Mesenchymal stem cell (in vitro differentiated cells and primary cell): ENCODE data around the gene EPB41L2.

Source experiments
- DNase-seq: peaks from one replicate; pipeline ENCODE4 v3.0.0-alpha.2; 2013
- H2AFZ ChIP-seq: one replicate; pipeline ENCODE4 v1.6.1; 2013; ENCODE audit warnings: low read depth, mild to moderate bottlenecking, control low read depth, inconsistent platforms, low read length, moderate library complexity
- H2AK5ac ChIP-seq: 2 replicates; pipeline ENCODE4 v1.6.1; 2013; ENCODE audit warnings: low read length, moderate library complexity, mild to moderate bottlenecking, inconsistent platforms; ENCODE audit not compliant: severe bottlenecking
- H2BK120ac ChIP-seq: one replicate; pipeline ENCODE4 v1.6.1; 2013; ENCODE audit warnings: low read depth, mild to moderate bottlenecking, inconsistent platforms, low read length, moderate library complexity
- H2BK12ac ChIP-seq, 2 experiments: one replicate each; pipeline ENCODE4 v1.6.1; 2013; ENCODE audit warnings: inconsistent platforms in 2 of 2, low read length in 2 of 2, mild to moderate bottlenecking in 2 of 2, moderate library complexity in 2 of 2, control low read depth in 1 of 2
- H2BK15ac ChIP-seq: one replicate; pipeline ENCODE4 v1.6.1; 2013; ENCODE audit warnings: mild to moderate bottlenecking, low read depth, inconsistent platforms; ENCODE audit not compliant: poor library complexity, severe bottlenecking
- H2BK5ac ChIP-seq: 2 replicates; pipeline ENCODE4 v1.6.1; 2013; ENCODE audit warnings: low read depth, mild to moderate bottlenecking, low read length, control low read depth, inconsistent platforms; ENCODE audit not compliant: poor library complexity, severe bottlenecking
- H3K14ac ChIP-seq, 2 experiments: one replicate each; pipeline ENCODE4 v1.6.1; 2013; ENCODE audit warnings: inconsistent platforms in 2 of 2, low read length in 2 of 2, control low read depth in 1 of 2, mild to moderate bottlenecking in 1 of 2, moderate library complexity in 1 of 2
- H3K18ac ChIP-seq, 2 experiments: one replicate each; pipeline ENCODE4 v1.6.1; 2013; ENCODE audit warnings: inconsistent platforms in 2 of 2, low read length in 2 of 2, control low read depth in 1 of 2, low read depth in 1 of 2, mild to moderate bottlenecking in 1 of 2
- H3K23ac ChIP-seq, 2 experiments: one replicate each; pipeline ENCODE4 v1.6.1; 2013; ENCODE audit warnings: inconsistent platforms in 2 of 2, low read length in 2 of 2, mild to moderate bottlenecking in 2 of 2, moderate library complexity in 2 of 2, control low read depth in 1 of 2
- H3K27ac ChIP-seq: 2 replicates; pipeline ENCODE4 v1.5.1; 2013; ENCODE audit warnings: mild to moderate bottlenecking, moderate library complexity, low read length, control low read depth, inconsistent platforms; ENCODE audit not compliant: poor library complexity, severe bottlenecking
- H3K27me3 ChIP-seq, 2 experiments: 2 replicates each; pipeline versions ENCODE4 v1.6.1 to v1.7.0; 2013; ENCODE audit warnings: low read length in 2 of 2, mild to moderate bottlenecking in 2 of 2, moderate library complexity in 2 of 2, control low read depth in 1 of 2, inconsistent platforms in 1 of 2; ENCODE audit not compliant: control insufficient read depth in 1 of 2, insufficient read depth in 1 of 2
- H3K36me3 ChIP-seq, 2 experiments: 2 replicates each; pipeline versions ENCODE4 v1.6.1 to v1.7.0; 2013; ENCODE audit warnings: low read length in 2 of 2, control low read depth in 1 of 2, inconsistent platforms in 1 of 2, low read depth in 1 of 2, mild to moderate bottlenecking in 1 of 2; ENCODE audit not compliant: insufficient read depth in 2 of 2, control insufficient read depth in 1 of 2
- H3K4ac ChIP-seq, 2 experiments: one replicate each; pipeline ENCODE4 v1.6.1; 2013; ENCODE audit warnings: inconsistent platforms in 2 of 2, low read length in 2 of 2, mild to moderate bottlenecking in 2 of 2, moderate library complexity in 2 of 2, control low read depth in 1 of 2, low read depth in 1 of 2
- H3K4me1 ChIP-seq: 2 replicates; pipeline ENCODE4 v1.6.1; 2013; ENCODE audit warnings: low read depth, low read length, control low read depth; ENCODE audit not compliant: control insufficient read depth, insufficient read depth
- H3K4me2 ChIP-seq: 2 replicates; pipeline ENCODE4 v1.6.1; 2013; ENCODE audit warnings: low read length, mild to moderate bottlenecking, inconsistent platforms; ENCODE audit not compliant: poor library complexity, severe bottlenecking
- H3K4me3 ChIP-seq, 2 experiments: 2 replicates each; pipeline versions ENCODE4 v1.5.1 to v1.7.0; 2013; ENCODE audit warnings: low read length in 2 of 2, mild to moderate bottlenecking in 2 of 2, control low read depth in 1 of 2, low read depth in 1 of 2; ENCODE audit not compliant: insufficient read depth in 1 of 2
- H3K79me1 ChIP-seq: replicated peaks from 2 replicates; pipeline ENCODE4 v1.6.1; 2013; ENCODE audit warnings: mild to moderate bottlenecking, control low read depth, low read length, inconsistent platforms; ENCODE audit not compliant: poor library complexity, severe bottlenecking
- H3K9ac ChIP-seq: 2 replicates; pipeline ENCODE4 v1.7.0; 2013; ENCODE audit warnings: mild to moderate bottlenecking, low read length, moderate library complexity
- H3K9me3 ChIP-seq: 2 replicates; pipeline ENCODE4 v1.7.0; 2013; ENCODE audit warnings: mild to moderate bottlenecking, low read length; ENCODE audit not compliant: control insufficient read depth
- H4K8ac ChIP-seq: one replicate; pipeline ENCODE4 v1.6.1; 2013; ENCODE audit warnings: inconsistent platforms, mild to moderate bottlenecking, low read length, moderate library complexity
- H4K91ac ChIP-seq: one replicate; pipeline ENCODE4 v1.6.1; 2013; ENCODE audit warnings: mild to moderate bottlenecking, low read length, inconsistent platforms
- WGBS: methylation state at CpG from one replicate; pipeline ENCODE4 v1.1.7; 2013; ENCODE audit warnings: mixed read lengths; 5-methylcytosine and 5-hydroxymethylcytosine counted together

The EPB41L2 gene

GRCh38 chr6:130839379-130839778 is 223.7 kb downstream of the EPB41L2 start:
- no peak overlapping the region for H3K23ac ChIP-seq
- peaks cover 0 to 2% of the 10 kb centered on the region in 2 experiments for H3K36me3 ChIP-seq
- no peak overlapping the region for H3K4me2 ChIP-seq

DNA sequence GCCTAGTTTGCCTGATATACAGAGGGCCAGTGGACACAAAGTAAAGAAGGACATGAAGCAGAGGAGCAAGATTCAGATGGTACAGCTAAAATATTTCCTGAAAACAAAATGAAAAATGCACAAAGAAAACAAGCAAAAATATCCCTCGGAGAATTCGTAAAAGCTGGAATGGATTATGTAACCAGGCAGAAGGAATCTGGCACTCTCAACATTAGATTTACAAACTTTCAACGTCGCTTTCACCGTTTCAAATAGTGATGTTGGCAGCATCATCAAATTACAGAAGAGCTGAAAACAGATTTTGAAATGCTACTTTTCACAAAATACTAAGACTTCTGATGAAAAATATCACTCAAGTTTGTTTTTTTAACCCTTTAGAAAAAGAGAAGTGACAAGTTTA is 224.1 kb downstream of the EPB41L2 start:
- no peak overlapping the region for H2BK15ac ChIP-seq
- no peak overlapping the region for H2AK5ac ChIP-seq
- no peak overlapping the region for H3K4me3 ChIP-seq
- no peaks in the 10 kb centered on the region for H3K9me3 ChIP-seq
- H3K4ac ChIP-seq, result no peak overlapping the region
- WGBS, result 100% methylated on average over 2 of the region's 5 CpGs
- no peak overlapping the region for H3K9ac ChIP-seq
- no peak overlapping the region for H2BK120ac ChIP-seq
- no peak overlapping the region for H4K8ac ChIP-seq
- H3K18ac ChIP-seq, result no peak overlapping the region
- H3K36me3 ChIP-seq, result peaks cover 0 to 2% of the 10 kb centered on the region in 2 experiments
- H3K79me1 ChIP-seq, result no peaks in the 10 kb centered on the region
- no peak overlapping the region for H3K27ac ChIP-seq
- no peaks in the 10 kb centered on the region for H3K27me3 ChIP-seq
- H2BK5ac ChIP-seq, result no peak overlapping the region
- H2AFZ ChIP-seq, result no peak overlapping the region
- H4K91ac ChIP-seq, result no peak overlapping the region
- H3K4me1 ChIP-seq, result no peaks in the 10 kb centered on the region
- H3K4me2 ChIP-seq, result no peak overlapping the region
- no peak overlapping the region for H2BK12ac ChIP-seq
- DNase-seq, result no peak
- H3K14ac ChIP-seq, result no peak overlapping the region
- H3K23ac ChIP-seq, result no peak overlapping the region

More at GRCh38 chr6:130839379-130839778, 223.7 kb downstream of the EPB41L2 start:
- no peak overlapping the region for H3K4ac ChIP-seq
- no peak overlapping the region for H3K9ac ChIP-seq
- no peak overlapping the region for H3K14ac ChIP-seq
- no peak overlapping the region for H2AFZ ChIP-seq
- no peaks in the 10 kb centered on the region for H3K79me1 ChIP-seq
- no peak overlapping the region for H3K27ac ChIP-seq
- H2BK15ac ChIP-seq, result no peak overlapping the region
- no peak overlapping the region for H2AK5ac ChIP-seq
- H3K4me3 ChIP-seq, result no peak overlapping the region
- H4K8ac ChIP-seq, result no peak overlapping the region
- no CpG with 5 or more reads among the region's 2 CpGs for WGBS
- no peaks in the 10 kb centered on the region for H3K4me1 ChIP-seq
- H3K27me3 ChIP-seq, result no peaks in the 10 kb centered on the region
- no peak overlapping the region for H2BK120ac ChIP-seq
- H2BK12ac ChIP-seq, result no peak overlapping the region
- H3K18ac ChIP-seq, result no peak overlapping the region
- H2BK5ac ChIP-seq, result no peak overlapping the region
- H3K9me3 ChIP-seq, result no peaks in the 10 kb centered on the region
- no peak overlapping the region for H4K91ac ChIP-seq
- DNase-seq, result no peak

- no peak overlapping the region for H3K23ac ChIP-seq
- H2BK5ac ChIP-seq, result no peak overlapping the region
- no peak overlapping the region for H4K8ac ChIP-seq
- H3K27ac ChIP-seq, result no peak overlapping the region
- no peak for DNase-seq
- H3K36me3 ChIP-seq, result peaks cover 0 to 2% of the 10 kb centered on the region in 2 experiments
- H2AFZ ChIP-seq, result no peak overlapping the region
- H3K9me3 ChIP-seq, result no peaks in the 10 kb centered on the region
- H3K4me2 ChIP-seq, result no peak overlapping the region
- no peak overlapping the region for H3K9ac ChIP-seq
- H2BK12ac ChIP-seq, result no peak overlapping the region
- H2BK15ac ChIP-seq, result no peak overlapping the region
- H3K4ac ChIP-seq, result no peak overlapping the region
- H3K14ac ChIP-seq, result no peak overlapping the region
- no peak overlapping the region for H4K91ac ChIP-seq
- WGBS, result 100% methylated on average over 2 of the region's 6 CpGs
- no peaks in the 10 kb centered on the region for H3K79me1 ChIP-seq
- H3K27me3 ChIP-seq, result no peaks in the 10 kb centered on the region
- H3K18ac ChIP-seq, result no peak overlapping the region
- H3K4me3 ChIP-seq, result no peak overlapping the region
- H2AK5ac ChIP-seq, result no peak overlapping the region
- H2BK120ac ChIP-seq, result no peak overlapping the region
- H3K4me1 ChIP-seq, result no peaks in the 10 kb centered on the region
Measured at GRCh38 chr6:130838250-130838860, 224.7 kb downstream of the EPB41L2 start.

DNA sequence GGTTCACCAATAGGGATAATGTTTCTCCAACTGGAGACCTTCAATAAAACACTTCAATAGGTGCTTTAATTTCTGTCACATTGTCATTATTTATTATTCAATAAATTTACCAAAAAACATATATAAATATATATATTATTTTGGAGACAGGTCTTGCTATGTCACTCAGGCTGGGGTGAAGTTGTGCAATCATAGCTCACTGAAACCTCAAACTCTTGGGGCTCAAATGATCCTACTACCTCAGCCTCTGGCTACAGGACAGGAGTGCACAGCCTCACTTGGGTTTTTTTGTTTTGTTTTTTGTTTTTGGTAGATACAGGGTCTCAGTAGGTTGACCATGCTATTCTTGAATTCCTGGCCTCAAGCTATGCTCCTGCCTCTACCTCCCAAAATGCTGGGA is 226.0 kb downstream of the EPB41L2 start:
- H3K4ac ChIP-seq, result no peak overlapping the region
- no peak overlapping the region for H2BK15ac ChIP-seq

More for the DNA sequence above, 226.0 kb downstream of the EPB41L2 start:
- Histone ChIP-seq H3K36me3 (peaks cover 0 to 2% of the 10 kb centered on the region in 2 experiments), H3K4me3 (no peak overlapping the region), H3K27me3 (no peaks in the 10 kb centered on the region), H3K4me1 (no peaks in the 10 kb centered on the region), H4K91ac (no peak overlapping the region), H2AK5ac (no peak overlapping the region), H2BK120ac (no peak overlapping the region), H2BK12ac (no peak overlapping the region), H3K14ac (no peak overlapping the region), H3K79me1 (no peaks in the 10 kb centered on the region), H2BK5ac (no peak overlapping the region), H3K23ac (no peak overlapping the region), H3K18ac (no peak overlapping the region), H3K4me2 (no peak overlapping the region), H3K9ac (no peak overlapping the region), H4K8ac (no peak overlapping the region), H3K9me3 (no peaks in the 10 kb centered on the region), H2AFZ (no peak overlapping the region), H3K27ac (no peak overlapping the region)
- no peak for DNase-seq
